KBM-7 (cell line): ENCODE measurements around the gene CT45A8.
"Not testable (repeated sequence)": the region's sequence is repeated elsewhere in the genome, so short reads cannot be mapped to it uniquely, and the experiment has no call there.

Source experiments
- DNase-seq: peaks from one replicate; pipeline ENCODE4 v3.0.0-alpha.2; 2015
- in situ Hi-C: fragments of 300-500 bp; cut with MboI; formaldehyde crosslinking; loops from 2 replicates; pipeline ENCODE4 v1.14.3; 2020; ENCODE audit warnings: low sequenced_read_pairs, low pct_unique_long_range_greater_than_20kb, mixed read lengths

CT45A8 gene, protein sequence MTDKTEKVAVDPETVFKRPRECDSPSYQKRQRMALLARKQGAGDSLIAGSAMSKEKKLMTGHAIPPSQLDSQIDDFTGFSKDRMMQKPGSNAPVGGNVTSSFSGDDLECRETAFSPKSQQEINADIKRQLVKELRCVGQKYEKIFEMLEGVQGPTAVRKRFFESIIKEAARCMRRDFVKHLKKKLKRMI

DNA sequence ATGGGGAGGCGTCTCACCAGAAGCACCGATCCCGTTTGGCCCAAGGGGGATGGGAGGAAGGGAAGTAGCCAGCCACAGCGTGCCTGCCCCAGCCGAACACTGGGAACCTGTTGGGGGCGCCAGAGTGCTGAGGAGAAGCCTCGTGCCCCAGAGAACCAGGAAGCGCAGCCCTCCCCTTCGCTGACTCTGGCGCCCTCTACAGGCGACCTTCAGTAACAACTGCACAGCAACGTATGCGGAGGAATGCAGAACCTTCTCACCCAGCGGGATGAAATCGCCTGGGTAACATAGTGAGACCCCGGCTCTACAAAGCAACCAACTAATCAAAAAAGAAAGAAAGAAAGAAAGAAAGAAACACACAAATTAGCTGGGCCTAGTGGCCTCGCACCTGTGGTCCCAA, at the start of gene CT45A8:
Gene CT45A8, minus strand, starts transcription at position 101 of the 400 bp plus-strand sequence. CDS start 3,755 bp downstream, outside the sequence.
- DNase-seq, in situ Hi-C loops: not testable (repeated sequence)

DNA sequence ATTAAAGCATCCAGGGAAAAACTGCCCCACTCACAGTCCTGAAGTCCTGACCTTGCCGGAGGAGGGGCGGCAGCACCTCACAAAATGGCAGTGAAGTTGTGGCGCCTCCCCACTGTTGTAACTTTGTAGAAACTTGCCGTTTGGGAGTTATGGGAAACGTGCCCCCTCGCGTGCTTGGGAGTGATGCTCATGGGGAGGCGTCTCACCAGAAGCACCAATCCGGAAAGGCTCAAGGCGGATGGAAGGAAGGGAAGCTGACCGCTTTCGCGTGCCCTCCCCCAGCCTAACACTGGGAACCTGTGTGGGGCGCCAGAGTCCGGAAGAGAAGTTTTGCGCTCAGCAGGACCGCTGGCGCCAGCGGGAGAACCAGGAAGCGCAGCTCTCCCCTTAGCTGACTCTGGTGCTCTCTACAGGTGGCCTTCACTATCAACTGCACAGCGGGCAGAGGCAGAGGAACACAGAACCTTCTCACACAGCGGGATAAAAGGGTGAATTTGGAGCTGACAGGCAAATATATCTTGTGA, 39.0 kb upstream of the CT45A8 start, which contains the start of the genes CT45A10 and SAGE1:
Gene CT45A10, minus strand, starts transcription at position 151 of the 524 bp plus-strand sequence. CDS start 8,100 bp downstream, outside the sequence.
Gene SAGE1, plus strand, starts transcription at position 423 of the 524 bp plus-strand sequence. CDS start 2,527 bp downstream, outside the sequence.
- no peak for DNase-seq
- in situ Hi-C loops, result no loop called here

- DNase-seq, result no peak
- in situ Hi-C loops, result no loop called here
Measured at GRCh38 chrX:135892781-135893180, 38.4 kb upstream of the CT45A8 start.

DNA sequence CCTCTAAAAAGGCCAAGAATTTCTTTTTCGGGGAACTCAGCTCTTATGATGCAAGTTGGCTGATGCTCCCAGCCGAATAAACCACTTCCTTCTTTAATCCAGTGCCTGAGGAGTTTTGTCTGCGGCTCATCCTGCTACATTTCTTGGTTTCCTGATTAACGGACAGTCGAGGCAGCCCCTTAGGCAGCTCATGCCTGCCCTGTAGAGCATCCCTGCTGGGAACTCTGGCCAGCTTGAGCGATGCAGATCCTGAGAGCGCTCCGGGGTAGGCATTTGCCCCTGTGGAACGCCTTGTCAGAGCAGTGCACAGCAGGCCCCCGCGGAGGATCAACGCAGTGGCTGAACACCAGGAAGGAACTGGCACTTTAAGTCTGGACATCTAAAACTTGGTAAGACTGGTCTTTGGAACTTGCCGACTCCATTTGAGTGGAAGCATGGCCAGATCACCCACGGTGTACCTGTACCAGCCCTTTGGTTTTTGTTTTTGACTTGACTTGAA, 35.8 kb upstream of the CT45A8 start:
- DNase-seq, result no peak
- in situ Hi-C loops, result no loop called here

- in situ Hi-C loops, result not testable (repeated sequence)
- DNase-seq, result peak; percentile 52
Measured at GRCh38 chrX:135888976-135889375, 34.6 kb upstream of the CT45A8 start.

DNA sequence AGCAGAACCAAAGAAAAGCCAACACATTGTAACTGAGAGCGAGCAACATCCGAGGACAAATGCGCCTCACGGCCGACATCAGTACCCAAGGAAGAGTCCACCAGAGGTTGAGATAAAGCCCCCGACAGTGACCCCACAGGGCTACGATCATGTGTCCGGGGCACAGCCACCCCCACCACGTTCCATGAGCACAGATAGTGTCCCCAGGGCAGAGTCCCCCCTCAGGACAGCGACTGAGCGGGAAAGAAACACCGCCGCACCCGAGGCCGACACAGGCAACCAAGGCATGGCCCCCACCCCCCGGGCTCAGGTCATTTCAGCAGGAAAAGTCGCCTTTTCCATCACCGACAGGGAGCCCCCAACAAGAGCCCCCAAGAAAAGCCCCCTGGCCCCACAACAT, 33.9 kb upstream of the CT45A8 start:
- in situ Hi-C loops, DNase-seq: not testable (repeated sequence)

DNA sequence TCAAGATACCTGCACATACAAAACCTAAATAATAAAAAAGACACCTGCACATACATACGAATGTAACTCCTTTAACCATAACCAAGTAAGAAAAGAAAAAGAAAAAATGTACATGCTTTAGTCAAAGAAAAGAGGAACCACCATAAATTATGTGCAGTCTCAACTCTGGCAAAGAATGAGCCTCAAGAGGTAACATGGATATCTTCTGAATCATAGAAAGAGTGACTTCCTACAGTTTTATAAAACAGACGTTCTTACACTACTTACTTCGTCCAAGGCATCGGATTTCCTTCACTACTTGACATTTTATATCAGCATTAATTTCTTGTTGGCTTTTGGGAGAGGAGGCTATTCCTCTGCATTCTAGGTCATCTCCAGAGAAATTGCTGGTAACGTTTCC, 28.4 kb upstream of the CT45A8 start:
- in situ Hi-C loops, DNase-seq: not testable (repeated sequence)

GRCh38 chrX:135871712-135872111, 17.4 kb upstream of the CT45A8 start, which contains the start of gene CT45A9:
Gene CT45A9, minus strand, starts transcription at chrX:135871812. Its CDS starts 3,751 bp downstream, at chrX:135868061.
- in situ Hi-C loops, DNase-seq: not testable (repeated sequence)

GRCh38 chrX:135837180-135837579, 17.2 kb downstream of the CT45A8 start, which contains the start of gene CT45A7:
Gene CT45A7, minus strand, starts transcription at chrX:135837280. Its CDS starts 3,747 bp downstream, at chrX:135833533.
- DNase-seq, in situ Hi-C loops: not testable (repeated sequence)

DNA sequence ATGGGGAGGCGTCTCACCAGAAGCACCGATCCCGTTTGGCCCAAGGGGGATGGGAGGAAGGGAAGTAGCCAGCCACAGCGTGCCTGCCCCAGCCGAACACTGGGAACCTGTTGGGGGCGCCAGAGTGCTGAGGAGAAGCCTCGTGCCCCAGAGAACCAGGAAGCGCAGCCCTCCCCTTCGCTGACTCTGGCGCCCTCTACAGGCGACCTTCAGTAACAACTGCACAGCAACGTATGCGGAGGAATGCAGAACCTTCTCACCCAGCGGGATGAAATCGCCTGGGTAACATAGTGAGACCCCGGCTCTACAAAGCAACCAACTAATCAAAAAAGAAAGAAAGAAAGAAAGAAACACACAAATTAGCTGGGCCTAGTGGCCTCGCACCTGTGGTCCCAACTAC, 34.4 kb downstream of the CT45A8 start, which contains the start of gene CT45A2:
Gene CT45A2, minus strand, starts transcription at position 101 of the 400 bp plus-strand sequence. CDS start 3,747 bp downstream, outside the sequence.
- in situ Hi-C loops, DNase-seq: not testable (repeated sequence)

DNA sequence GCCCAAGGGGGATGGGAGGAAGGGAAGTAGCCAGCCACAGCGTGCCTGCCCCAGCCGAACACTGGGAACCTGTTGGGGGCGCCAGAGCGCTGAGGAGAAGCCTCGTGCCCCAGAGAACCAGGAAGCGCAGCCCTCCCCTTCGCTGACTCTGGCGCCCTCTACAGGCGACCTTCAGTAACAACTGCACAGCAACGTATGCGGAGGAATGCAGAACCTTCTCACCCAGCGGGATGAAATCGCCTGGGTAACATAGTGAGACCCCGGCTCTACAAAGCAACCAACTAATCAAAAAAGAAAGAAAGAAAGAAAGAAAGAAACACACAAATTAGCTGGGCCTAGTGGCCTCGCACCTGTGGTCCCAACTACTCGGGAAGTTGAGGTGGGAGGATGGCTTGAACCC, 51.7 kb downstream of the CT45A8 start, which contains the start of gene CT45A6:
Gene CT45A6, minus strand, starts transcription at position 101 of the 400 bp plus-strand sequence. CDS start 3,794 bp downstream, outside the sequence.
- DNase-seq, in situ Hi-C loops: not testable (repeated sequence)
